C4-2B (cell line): ENCODE measurements around the gene GGACT.

Experiments
- CTCF ChIP-seq: fragments of 450-650 bp; conservative IDR thresholded peaks from 2 replicates; pipeline ENCODE4 v1.5.1; 2017; ENCODE audit warnings: mild to moderate bottlenecking
- ZFX ChIP-seq: fragments of 450-650 bp; IDR thresholded peaks from 2 replicates; pipeline ENCODE4 v1.6.1; 2017

- TF ChIP-seq CTCF (no peak), ZFX (no peak)
Measured at GRCh38 chr13:100536643-100537180, 51.9 kb downstream of the GGACT start.
